ENCODE results near the gene RAI1. TPM values are rescaled to one million over a fixed set of nuclear protein-coding genes. Genes with fewer than 3 reads are reported as not detected.

The RAI1 gene
- total RNA-seq, 1 donor: 8.9 TPM

- no peak overlapping the region for H3K4me3 ChIP-seq (ENCODE audit: low read length)
- H3K27me3 ChIP-seq (ENCODE audit: insufficient read depth, low read length): no peaks in the 10 kb centered on the region
- peaks cover 38% of the 10 kb centered on the region for H3K4me1 ChIP-seq (ENCODE audit: insufficient read depth, low read length)
- no peaks in the 10 kb centered on the region for H3K9me3 ChIP-seq (ENCODE audit: low read depth, low read length)
These were observed 135.7 kb downstream of the RAI1 start for GRCh38 chr17:17816831-17817551.

GRCh38 chr17:17817552-17817947 lies 136.3 kb downstream of the RAI1 start:
- H3K4me1 ChIP-seq (ENCODE audit: insufficient read depth, low read length): peaks cover 38% of the 10 kb centered on the region
- no peaks in the 10 kb centered on the region for H3K9me3 ChIP-seq (ENCODE audit: low read depth, low read length)
- H3K27me3 ChIP-seq (ENCODE audit: insufficient read depth, low read length): no peaks in the 10 kb centered on the region
- H3K4me3 ChIP-seq (ENCODE audit: low read length): no peak overlapping the region

GRCh38 chr17:17818088-17818526 lies 136.8 kb downstream of the RAI1 start:
- no peaks in the 10 kb centered on the region for H3K9me3 ChIP-seq (ENCODE audit: low read depth, low read length)
- no peak overlapping the region for H3K4me3 ChIP-seq (ENCODE audit: low read length)
- H3K4me1 ChIP-seq (ENCODE audit: insufficient read depth, low read length): peaks cover 42% of the 10 kb centered on the region

GRCh38 chr17:17819111-17819510 lies 137.9 kb downstream of the RAI1 start:
- peaks cover 49% of the 10 kb centered on the region for H3K4me1 ChIP-seq (ENCODE audit: insufficient read depth, low read length)
- H3K9me3 ChIP-seq (ENCODE audit: low read depth, low read length): no peaks in the 10 kb centered on the region
- H3K4me3 ChIP-seq (ENCODE audit: low read length): no peak overlapping the region
- H3K27me3 ChIP-seq (ENCODE audit: insufficient read depth, low read length): no peaks in the 10 kb centered on the region

More at GRCh38 chr17:17818088-17818526, 136.8 kb downstream of the RAI1 start:
- H3K27me3 ChIP-seq (ENCODE audit: insufficient read depth, low read length): no peaks in the 10 kb centered on the region

- Histone ChIP-seq H3K9me3 (ENCODE audit: low read depth, low read length) (no peaks in the 10 kb centered on the region), H3K4me1 (ENCODE audit: insufficient read depth, low read length) (peaks cover 54% of the 10 kb centered on the region), H3K27me3 (ENCODE audit: insufficient read depth, low read length) (no peaks in the 10 kb centered on the region), H3K4me3 (ENCODE audit: low read length) (no peak overlapping the region)
These were observed 138.3 kb downstream of the RAI1 start for GRCh38 chr17:17819561-17819995.

GRCh38 chr17:17820046-17820445 lies 138.8 kb downstream of the RAI1 start:
- Histone ChIP-seq H3K9me3 (ENCODE audit: low read depth, low read length) (no peaks in the 10 kb centered on the region), H3K4me1 (ENCODE audit: insufficient read depth, low read length) (peaks cover 58% of the 10 kb centered on the region), H3K4me3 (ENCODE audit: low read length) (no peak overlapping the region), H3K27me3 (ENCODE audit: insufficient read depth, low read length) (no peaks in the 10 kb centered on the region)

- Histone ChIP-seq H3K4me3 (ENCODE audit: low read length) (no peak overlapping the region), H3K9me3 (ENCODE audit: low read depth, low read length) (no peaks in the 10 kb centered on the region), H3K27me3 (ENCODE audit: insufficient read depth, low read length) (no peaks in the 10 kb centered on the region), H3K4me1 (ENCODE audit: insufficient read depth, low read length) (peaks cover 63% of the 10 kb centered on the region)
These were observed 139.4 kb downstream of the RAI1 start for GRCh38 chr17:17820463-17821158.

GRCh38 chr17:17822189-17822588 lies 140.9 kb downstream of the RAI1 start:
- Histone ChIP-seq H3K4me1 (ENCODE audit: insufficient read depth, low read length) (peaks cover 79% of the 10 kb centered on the region), H3K9me3 (ENCODE audit: low read depth, low read length) (no peaks in the 10 kb centered on the region), H3K4me3 (ENCODE audit: low read length) (no peak overlapping the region), H3K27me3 (ENCODE audit: insufficient read depth, low read length) (no peaks in the 10 kb centered on the region)

GRCh38 chr17:17822616-17823015 lies 141.4 kb downstream of the RAI1 start:
- no peaks in the 10 kb centered on the region for H3K9me3 ChIP-seq (ENCODE audit: low read depth, low read length)
- no peak overlapping the region for H3K4me3 ChIP-seq (ENCODE audit: low read length)
- H3K4me1 ChIP-seq (ENCODE audit: insufficient read depth, low read length): peaks cover 83% of the 10 kb centered on the region
- no peaks in the 10 kb centered on the region for H3K27me3 ChIP-seq (ENCODE audit: insufficient read depth, low read length)

- Histone ChIP-seq H3K4me3 (ENCODE audit: low read length) (peak overlapping the region; percentile 32), H3K4me1 (ENCODE audit: insufficient read depth, low read length) (peaks cover 86% of the 10 kb centered on the region), H3K27me3 (ENCODE audit: insufficient read depth, low read length) (no peaks in the 10 kb centered on the region), H3K9me3 (ENCODE audit: low read depth, low read length) (no peaks in the 10 kb centered on the region)
These were observed 142.3 kb downstream of the RAI1 start for GRCh38 chr17:17823433-17824118.

GRCh38 chr17:17824119-17824782 lies 143.0 kb downstream of the RAI1 start:
- Histone ChIP-seq H3K4me1 (ENCODE audit: insufficient read depth, low read length) (peaks cover 82% of the 10 kb centered on the region), H3K9me3 (ENCODE audit: low read depth, low read length) (no peaks in the 10 kb centered on the region), H3K27me3 (ENCODE audit: insufficient read depth, low read length) (no peaks in the 10 kb centered on the region), H3K4me3 (ENCODE audit: low read length) (peak overlapping the region; percentile 32)

GRCh38 chr17:17824783-17825614 lies 143.7 kb downstream of the RAI1 start:
- Histone ChIP-seq H3K4me1 (ENCODE audit: insufficient read depth, low read length) (peaks cover 75% of the 10 kb centered on the region), H3K9me3 (ENCODE audit: low read depth, low read length) (no peaks in the 10 kb centered on the region), H3K4me3 (ENCODE audit: low read length) (no peak overlapping the region), H3K27me3 (ENCODE audit: insufficient read depth, low read length) (no peaks in the 10 kb centered on the region)

GRCh38 chr17:17826342-17826713 lies 145.1 kb downstream of the RAI1 start:
- Histone ChIP-seq H3K9me3 (ENCODE audit: low read depth, low read length) (no peaks in the 10 kb centered on the region), H3K27me3 (ENCODE audit: insufficient read depth, low read length) (no peaks in the 10 kb centered on the region), H3K4me1 (ENCODE audit: insufficient read depth, low read length) (peaks cover 61% of the 10 kb centered on the region), H3K4me3 (ENCODE audit: low read length) (no peak overlapping the region)
